Muscle of arm (tissue), 14 donors: Measurements from ENCODE around the gene RBMX2. TPM values are rescaled to one million over a fixed set of nuclear protein-coding genes. Genes with fewer than 3 reads are reported as not detected.
"Not testable (repeated sequence)": the region's sequence is repeated elsewhere in the genome, so short reads cannot be mapped to it uniquely, and the experiment has no call there.

Experiments used
- DNase-seq: peaks from one replicate; pipeline ENCODE4 v3.0.0-alpha.2; 2013
- long read RNA-seq, 11 donors: transcript quantifications; one replicate each; lab custom pipeline, GENCODE V29; 2026
- polyA plus RNA-seq, 12 donors: library from polyadenylated mRNA; unstranded; fragments of 120-200 nt; gene quantifications; one replicate each; pipeline ENCODE4 v1.2.1, GENCODE V29; 2013; ENCODE audit not compliant: insufficient read length in 12 of 12

Gene RBMX2
- 10 to 100 TPM in 11 of 12 donors, not detected in 1; 12.1 to 31.6 (median 23.5) TPM for polyA plus RNA-seq
- long read RNA-seq, donor 1, partial matches to known transcripts, result 10 of 15 reads
- long read RNA-seq, donor 1, other reads (novel, unspliced or antisense), result 0 of 15 reads
- long read RNA-seq, donor 2, partial matches to known transcripts, result 7 of 16 reads
- long read RNA-seq, donor 2, other reads (novel, unspliced or antisense), result 0 of 16 reads
- long read RNA-seq, donor 3, partial matches to known transcripts, result 0 of 2 reads
- long read RNA-seq, donor 3, other reads (novel, unspliced or antisense), result 0 of 2 reads
- long read RNA-seq, donor 4, partial matches to known transcripts, result 0 of 4 reads
- long read RNA-seq, donor 4, other reads (novel, unspliced or antisense), result 0 of 4 reads
- long read RNA-seq, donor 5, transcript RBMX2-201 (6 exons, 1,528 nt), result major isoform, 11 of 26 reads
- long read RNA-seq, donor 5, partial matches to known transcripts, result 10 of 26 reads
- long read RNA-seq, donor 5, other reads (novel, unspliced or antisense), result 0 of 26 reads
- long read RNA-seq, donor 6, partial matches to known transcripts, result 0 of 6 reads
- long read RNA-seq, donor 6, other reads (novel, unspliced or antisense), result 0 of 6 reads
- long read RNA-seq, donor 7, partial matches to known transcripts, result 6 of 8 reads
- long read RNA-seq, donor 7, other reads (novel, unspliced or antisense), result 0 of 8 reads
- long read RNA-seq, donor 8, transcript RBMX2-201 (6 exons, 1,528 nt), result major isoform, 9 of 25 reads
- long read RNA-seq, donor 8, transcript RBMX2-203 (4 exons, 729 nt), result minor isoform, 6 of 25 reads
- long read RNA-seq, donor 8, partial matches to known transcripts, result 9 of 25 reads
- long read RNA-seq, donor 8, other reads (novel, unspliced or antisense), result 0 of 25 reads
- long read RNA-seq, donor 9, partial matches to known transcripts, result 9 of 19 reads
- long read RNA-seq, donor 9, other reads (novel, unspliced or antisense), result 0 of 19 reads
- long read RNA-seq, donor 10, transcript RBMX2-201 (6 exons, 1,528 nt), result major isoform, 8 of 17 reads
- long read RNA-seq, donor 10, partial matches to known transcripts, result 6 of 17 reads
- long read RNA-seq, donor 10, other reads (novel, unspliced or antisense), result 0 of 17 reads
- long read RNA-seq, donor 11, transcript RBMX2-201 (6 exons, 1,528 nt), result major isoform, 5 of 32 reads
- long read RNA-seq, donor 11, partial matches to known transcripts, result 20 of 32 reads
- long read RNA-seq, donor 11, other reads (novel, unspliced or antisense), result 0 of 32 reads

DNA sequence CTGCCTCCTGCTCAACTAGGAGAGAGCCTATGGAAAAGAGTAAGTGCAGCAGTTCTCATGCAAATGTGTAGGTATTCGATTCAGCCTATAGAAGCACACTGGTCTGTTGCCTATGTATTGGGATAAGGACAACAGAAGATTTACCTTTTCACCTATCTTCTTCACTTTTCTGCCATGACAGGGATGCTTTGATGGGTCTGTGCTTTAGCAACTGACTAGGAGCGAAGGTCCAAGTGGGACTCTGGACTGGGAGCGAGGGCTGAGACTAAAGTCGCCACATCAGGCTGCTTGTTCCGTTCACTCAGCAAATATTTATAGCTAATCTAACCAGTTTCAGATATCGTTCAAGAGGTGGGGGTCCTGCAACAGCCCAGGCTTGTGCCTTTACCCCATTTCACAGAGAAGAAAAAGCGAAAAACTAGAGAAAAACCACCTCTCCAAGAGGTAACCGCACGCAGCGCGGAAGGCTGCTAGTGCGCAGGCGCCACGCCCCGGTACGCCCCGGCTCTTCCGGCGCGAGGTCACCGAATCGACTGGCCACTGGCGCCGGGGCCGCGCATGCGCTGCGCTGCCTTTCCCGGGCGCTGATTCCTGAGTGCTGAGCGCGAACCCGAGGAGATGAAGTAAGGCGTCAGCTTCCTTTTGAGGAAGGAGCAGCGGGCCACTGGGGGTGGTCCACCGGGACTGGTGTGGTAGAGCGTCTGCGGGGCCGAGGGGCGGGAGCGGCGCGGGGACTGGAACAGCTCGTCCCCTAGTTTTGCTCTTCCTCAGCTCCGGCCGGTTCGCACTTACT is at the start of gene RBMX2:
RBMX2 (plus strand) TSS at position 573 of the 793 bp plus-strand sequence; CDS start at position 619, 46 bp downstream.
- DNase-seq, result peak; percentile 82

- not testable (repeated sequence) for DNase-seq
These were observed 49.7 kb upstream of the RBMX2 start for GRCh38 chrX:130352050-130352449.

DNA sequence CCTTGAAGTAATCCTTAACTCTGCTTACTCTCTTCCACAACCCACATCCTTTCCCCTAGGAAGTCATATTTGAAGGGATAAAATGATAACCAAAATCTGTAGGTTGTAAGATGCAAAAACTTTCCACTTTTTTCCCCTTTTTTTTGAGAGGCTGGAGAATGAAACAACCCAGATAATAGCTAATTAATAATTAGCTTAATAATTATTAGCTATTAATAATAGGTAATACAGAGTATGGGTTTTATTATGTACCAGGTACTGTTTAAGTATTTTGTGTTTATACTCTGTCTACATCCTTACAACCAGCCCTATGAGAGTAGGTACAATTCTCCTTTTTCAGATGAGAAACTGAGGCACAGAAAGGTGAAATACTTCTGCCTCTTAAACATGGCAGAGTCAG is 25.7 kb upstream of the RBMX2 start:
- DNase-seq, result no peak

- DNase-seq, result no peak
These were observed 23.6 kb upstream of the RBMX2 start for GRCh38 chrX:130378024-130378669.

DNA sequence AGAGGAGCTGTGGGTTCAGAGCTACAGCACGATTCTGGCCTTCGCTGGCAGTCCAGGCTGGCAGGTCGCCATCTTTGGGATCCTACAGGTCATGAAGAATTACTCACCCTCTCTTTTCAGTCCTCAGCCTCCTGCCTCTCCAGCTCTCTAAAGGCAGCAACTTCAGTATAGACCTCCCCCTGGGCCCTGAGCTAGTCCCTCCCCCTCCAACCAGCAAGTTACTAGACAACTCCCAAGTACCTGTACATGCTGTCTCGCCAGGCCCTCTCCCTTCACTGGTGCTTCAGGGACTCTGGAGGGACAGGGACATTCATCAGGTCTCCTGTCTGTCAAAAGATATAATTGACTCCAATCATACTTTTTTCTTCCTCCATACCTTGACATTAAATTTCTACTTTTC is 16.3 kb upstream of the RBMX2 start, which contains the start of gene GPR119:
GPR119 (minus strand) TSS at position 155 of the 400 bp plus-strand sequence. CDS start 227 bp downstream, outside the sequence.
- DNase-seq, result no peak

DNA sequence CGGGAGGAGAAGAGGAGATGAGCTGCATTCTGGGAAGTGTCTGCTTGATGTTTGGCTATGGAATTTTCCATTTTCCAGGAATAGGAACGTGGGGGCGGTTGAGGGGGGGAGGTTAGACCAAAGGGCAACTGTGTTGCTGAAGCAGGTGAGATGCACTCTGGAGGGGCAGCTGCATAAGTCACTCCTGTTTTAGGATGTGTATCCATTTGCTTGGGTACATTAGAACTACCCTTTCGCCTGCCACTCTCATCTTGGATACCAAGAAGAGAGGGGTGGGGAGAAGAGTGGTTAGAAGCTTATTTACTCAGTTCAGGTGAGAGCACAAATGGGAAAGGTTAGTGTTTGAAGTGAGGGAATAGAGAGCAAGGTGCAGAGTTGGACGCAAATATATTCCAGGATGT is 15.4 kb upstream of the RBMX2 start:
- DNase-seq, result no peak

- peak; percentile 26 for DNase-seq
These were observed 8.2 kb upstream of the RBMX2 start for GRCh38 chrX:130393451-130394074.

DNA sequence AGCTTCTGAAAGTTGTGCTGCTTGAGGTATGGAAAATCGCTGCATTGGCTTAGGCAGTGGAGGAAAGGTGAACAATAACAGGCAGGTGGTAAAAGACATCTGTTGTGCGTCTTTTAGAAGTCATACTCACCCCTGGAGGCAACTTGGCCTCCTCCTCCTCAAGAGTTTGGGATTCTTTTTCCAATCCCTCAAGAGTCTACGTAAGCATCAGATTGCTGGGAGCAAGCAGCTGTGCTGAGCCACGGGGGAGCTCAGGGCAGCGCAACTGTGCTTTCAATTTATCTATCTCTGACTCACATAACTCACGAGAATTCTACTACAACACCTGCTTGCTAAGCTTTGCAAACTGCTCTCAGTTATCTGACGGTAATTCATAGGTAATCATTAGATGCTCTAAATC is 6.4 kb upstream of the RBMX2 start:
- DNase-seq, result no peak

GRCh38 chrX:130402208-130402684 is 459 bp downstream of the RBMX2 start:
- DNase-seq, result no peak

GRCh38 chrX:130413415-130413814 is 11.6 kb downstream of the RBMX2 start:
- DNase-seq, result no peak

DNA sequence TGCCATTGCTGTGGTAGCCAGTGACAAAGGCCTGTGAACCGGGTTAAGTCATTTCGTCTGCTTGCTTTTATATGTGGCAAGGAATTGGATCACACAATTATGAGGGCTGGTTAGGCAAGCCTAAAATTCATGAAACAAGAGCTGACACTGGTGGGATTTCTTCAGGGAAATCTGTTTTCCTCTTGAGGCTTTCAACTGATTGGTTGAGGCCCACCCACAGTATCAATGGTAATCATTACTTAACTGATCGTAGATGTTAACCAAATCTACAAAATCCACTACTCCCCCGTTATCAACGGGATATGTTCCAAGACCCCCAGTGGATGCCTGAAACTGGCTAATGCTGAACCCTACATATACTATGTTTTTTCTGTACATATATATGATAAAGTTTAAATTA is 13.0 kb downstream of the RBMX2 start:
- no peak for DNase-seq

GRCh38 chrX:130415201-130415600 is 13.4 kb downstream of the RBMX2 start:
- no peak for DNase-seq

- DNase-seq, result no peak
These were observed 15.0 kb downstream of the RBMX2 start for GRCh38 chrX:130416785-130417184.

DNA sequence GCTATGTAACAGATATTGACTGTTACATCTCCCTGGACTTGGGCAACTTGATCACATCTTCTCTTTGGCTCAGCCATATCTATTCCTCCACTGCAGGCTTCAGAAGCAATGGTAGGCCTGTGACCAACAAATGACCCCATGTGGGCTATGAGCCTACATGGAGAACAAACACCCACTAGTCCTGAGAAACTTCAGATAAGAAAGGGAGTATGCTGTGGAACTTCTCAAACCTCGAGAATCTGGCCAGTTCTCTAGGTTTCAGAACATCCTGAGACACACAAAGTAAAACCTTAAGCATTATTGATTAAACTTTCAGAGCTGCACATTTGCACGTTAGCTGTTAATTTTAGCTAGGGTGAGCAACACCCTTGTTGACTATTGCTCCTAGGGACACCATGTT is 16.3 kb downstream of the RBMX2 start:
- no peak for DNase-seq

- DNase-seq, result no peak
These were observed 17.0 kb downstream of the RBMX2 start for GRCh38 chrX:130418740-130419139.

GRCh38 chrX:130419263-130419662 is 17.5 kb downstream of the RBMX2 start:
- no peak for DNase-seq

GRCh38 chrX:130426531-130426930 is 24.7 kb downstream of the RBMX2 start:
- DNase-seq, result no peak

DNA sequence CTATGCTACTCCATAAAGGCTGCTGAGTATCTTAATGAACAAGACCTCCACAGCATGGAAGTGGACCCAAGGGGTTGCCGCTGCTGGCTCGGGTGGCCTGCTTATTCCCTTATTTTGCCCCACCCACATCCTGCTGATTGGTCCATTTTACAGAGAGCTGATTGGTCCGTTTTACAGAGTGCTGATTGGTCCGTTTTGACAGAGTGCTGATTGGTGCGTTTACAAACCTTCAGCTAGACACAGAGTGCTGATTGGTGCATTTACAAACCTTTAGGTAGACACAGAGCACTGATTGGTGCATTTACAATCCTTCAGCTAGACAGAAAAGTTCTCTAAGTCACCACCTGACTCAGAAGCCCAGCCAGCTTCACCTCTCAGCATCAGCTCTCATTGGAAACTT is 27.4 kb downstream of the RBMX2 start:
- DNase-seq, result not testable (repeated sequence)

DNA sequence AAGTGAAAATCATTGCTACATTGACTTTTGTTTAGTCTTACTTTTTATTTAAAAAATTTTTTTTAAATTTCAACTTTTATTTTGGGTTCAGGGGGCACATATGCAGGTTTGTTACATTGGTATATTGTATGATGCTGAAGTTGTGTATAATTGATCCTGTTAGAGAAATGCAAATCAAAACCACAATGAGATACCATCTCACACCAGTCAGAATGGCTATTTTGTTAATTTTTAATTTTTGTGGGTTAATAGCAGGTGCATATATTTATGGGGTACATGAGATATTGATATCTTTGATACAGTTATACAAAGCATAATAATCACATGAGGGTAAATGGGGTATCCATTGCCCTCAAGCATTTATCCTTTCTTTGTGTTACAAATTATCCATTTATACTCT is 34.1 kb downstream of the RBMX2 start:
- no peak for DNase-seq

- not testable (repeated sequence) for DNase-seq
These were observed 36.2 kb downstream of the RBMX2 start for GRCh38 chrX:130437996-130438395.
